Raji (cell line): ENCODE results near the gene AHNAK2.

ENCODE experiments used
- POLR2A ChIP-seq: IDR thresholded peaks from 2 replicates; pipeline ENCODE4 v1.6.1; 2011; ENCODE audit warnings: low read depth, low read length, control low read depth; ENCODE audit not compliant: insufficient read depth

AHNAK2 gene

GRCh38 chr14:104972301-104973134 lies 5.7 kb downstream of the AHNAK2 start:
- TF ChIP-seq POLR2A = no peak

GRCh38 chr14:104971447-104972240 lies 6.5 kb downstream of the AHNAK2 start:
- TF ChIP-seq POLR2A = no peak

GRCh38 chr14:104970231-104971068 lies 7.7 kb downstream of the AHNAK2 start:
- TF ChIP-seq POLR2A = no peak

GRCh38 chr14:104969741-104970230 lies 8.4 kb downstream of the AHNAK2 start:
- no peak for TF ChIP-seq POLR2A

- no peak for TF ChIP-seq POLR2A
Observed at GRCh38 chr14:104968541-104969401, 9.4 kb downstream of the AHNAK2 start.

GRCh38 chr14:104968153-104968527 lies 10.0 kb downstream of the AHNAK2 start:
- no peak for TF ChIP-seq POLR2A

GRCh38 chr14:104967386-104968152 lies 10.6 kb downstream of the AHNAK2 start:
- no peak for TF ChIP-seq POLR2A

GRCh38 chr14:104966981-104967385 lies 11.2 kb downstream of the AHNAK2 start:
- no peak for TF ChIP-seq POLR2A

GRCh38 chr14:104966261-104966865 lies 11.8 kb downstream of the AHNAK2 start:
- no peak for TF ChIP-seq POLR2A

- no peak for TF ChIP-seq POLR2A
Observed at GRCh38 chr14:104965561-104966231, 12.5 kb downstream of the AHNAK2 start.

- no peak for TF ChIP-seq POLR2A
Observed at GRCh38 chr14:104964546-104964945, 13.6 kb downstream of the AHNAK2 start.
